ENCODE measurements around the gene WDR86. TPM values are rescaled to one million over a fixed set of nuclear protein-coding genes. Genes with fewer than 3 reads are reported as not detected.
A peak's percentile ranks its signal among the peaks of the same experiment; 100 is the strongest.

The WDR86 gene
- total and polyA plus RNA-seq, 7 experiments from 2014 or later: 0.24 to 9.7 (median 2.3) TPM; not detected in 3

GRCh38 chr7:151399906-151400305 is 9.9 kb downstream of the WDR86 start:
- Histone ChIP-seq H3K4me3 (ENCODE audit: low read length) (no peak overlapping the region), H3K36me3 (ENCODE audit: control insufficient read depth in 2 of 3, insufficient read depth in 3 of 3, low read length in 3 of 3) (no peaks in the 10 kb centered on the region), H3K9me3 (ENCODE audit: control insufficient read depth in 2 of 3, low read length in 3 of 3) (peaks cover 0 to 8% (median 0%) of the 10 kb centered on the region in 3 experiments), H3K4me1 (ENCODE audit: control insufficient read depth in 2 of 2, insufficient read depth in 2 of 2, low read length in 2 of 2) (no peaks in the 10 kb centered on the region), H3K27me3 (ENCODE audit: control insufficient read depth in 2 of 2, insufficient read depth in 2 of 2, low read length in 2 of 2) (no peaks in the 10 kb centered on the region), H3K27ac (ENCODE audit: low read depth, low read length) (no peak overlapping the region)
- ATAC-seq (no peak), DNase-seq (no peak)
- CTCF ChIA-PET: no interaction called here
- Mint-ChIP-seq H3K4me1 (peaks cover 0 to 11% (median 4%) of the 10 kb centered on the region in 7 donors), H3K27ac (no peak overlapping the region), H3K36me3 (no peaks in the 10 kb centered on the region), H3K9me3 (peaks cover 0 to 6% (median 0%) of the 10 kb centered on the region in 11 donors), H3K27me3 (no peaks in the 10 kb centered on the region), H3K4me3 (no peak overlapping the region)
- POLR2A ChIA-PET: no interaction called here
- intact Hi-C loops (cut with micrococcal nuclease): no loop called here

GRCh38 chr7:151399305-151399601 is 10.6 kb downstream of the WDR86 start:
- H3K27me3 Mint-ChIP-seq: no peaks in the 10 kb centered on the region
- no peaks in the 10 kb centered on the region for H3K36me3 Mint-ChIP-seq
- intact Hi-C loops (cut with micrococcal nuclease): no loop called here
- H3K4me3 Mint-ChIP-seq: peak overlapping the region in 1 of 10 donors; percentile 25
- Histone ChIP-seq H3K4me1 (ENCODE audit: control insufficient read depth in 2 of 2, insufficient read depth in 2 of 2, low read length in 2 of 2) (no peaks in the 10 kb centered on the region), H3K4me3 (ENCODE audit: low read length) (no peak overlapping the region), H3K36me3 (ENCODE audit: control insufficient read depth in 2 of 3, insufficient read depth in 3 of 3, low read length in 3 of 3) (no peaks in the 10 kb centered on the region), H3K9me3 (ENCODE audit: control insufficient read depth in 2 of 3, low read length in 3 of 3) (peaks cover 0 to 8% (median 0%) of the 10 kb centered on the region in 3 experiments), H3K27ac (ENCODE audit: low read depth, low read length) (no peak overlapping the region), H3K27me3 (ENCODE audit: control insufficient read depth in 2 of 2, insufficient read depth in 2 of 2, low read length in 2 of 2) (no peaks in the 10 kb centered on the region)
- ChIA-PET CTCF (no interaction called here), POLR2A (no interaction called here)
- peak overlapping the region in 1 of 9 donors; percentile 4 for H3K27ac Mint-ChIP-seq
- no peak for ATAC-seq
- H3K4me1 Mint-ChIP-seq: peaks cover 0 to 11% (median 4%) of the 10 kb centered on the region in 7 donors
- DNase-seq: no peak
- peaks cover 0 to 6% (median 0%) of the 10 kb centered on the region in 11 donors for H3K9me3 Mint-ChIP-seq

- H3K4me1 Mint-ChIP-seq: peaks cover 0 to 11% (median 4%) of the 10 kb centered on the region in 7 donors
- no peaks in the 10 kb centered on the region for H3K36me3 ChIP-seq (ENCODE audit: control insufficient read depth in 2 of 3, insufficient read depth in 3 of 3, low read length in 3 of 3)
- peaks cover 0 to 6% (median 0%) of the 10 kb centered on the region in 11 donors for H3K9me3 Mint-ChIP-seq
- no peaks in the 10 kb centered on the region for H3K27me3 Mint-ChIP-seq
- H3K27ac Mint-ChIP-seq: peak overlapping the region in 5 of 9 donors; percentile 4 to 80 (median 42)
- ChIA-PET POLR2A (no interaction called here), CTCF (no interaction called here)
- no peak for DNase-seq
- ATAC-seq: no peak
- peaks cover 0 to 8% (median 0%) of the 10 kb centered on the region in 3 experiments for H3K9me3 ChIP-seq (ENCODE audit: control insufficient read depth in 2 of 3, low read length in 3 of 3)
- H3K27me3 ChIP-seq (ENCODE audit: control insufficient read depth in 2 of 2, insufficient read depth in 2 of 2, low read length in 2 of 2): no peaks in the 10 kb centered on the region
- H3K27ac ChIP-seq (ENCODE audit: low read depth, low read length): no peak overlapping the region
- intact Hi-C loops (cut with micrococcal nuclease): no loop called here
- H3K4me3 Mint-ChIP-seq: no peak overlapping the region
- no peak overlapping the region for H3K4me3 ChIP-seq (ENCODE audit: low read length)
- H3K36me3 Mint-ChIP-seq: no peaks in the 10 kb centered on the region
- H3K4me1 ChIP-seq (ENCODE audit: control insufficient read depth in 2 of 2, insufficient read depth in 2 of 2, low read length in 2 of 2): no peaks in the 10 kb centered on the region
Observed at GRCh38 chr7:151398446-151399304, 11.2 kb downstream of the WDR86 start.

GRCh38 chr7:151397026-151397425 is 12.8 kb downstream of the WDR86 start:
- Histone ChIP-seq H3K9me3 (ENCODE audit: control insufficient read depth in 2 of 3, low read length in 3 of 3) (peaks cover 0 to 8% (median 0%) of the 10 kb centered on the region in 3 experiments), H3K27me3 (ENCODE audit: control insufficient read depth in 2 of 2, insufficient read depth in 2 of 2, low read length in 2 of 2) (no peaks in the 10 kb centered on the region), H3K36me3 (ENCODE audit: control insufficient read depth in 2 of 3, insufficient read depth in 3 of 3, low read length in 3 of 3) (no peaks in the 10 kb centered on the region), H3K4me1 (ENCODE audit: control insufficient read depth in 2 of 2, insufficient read depth in 2 of 2, low read length in 2 of 2) (no peaks in the 10 kb centered on the region), H3K27ac (ENCODE audit: low read depth, low read length) (peak overlapping the region; percentile 43), H3K4me3 (ENCODE audit: low read length) (no peak overlapping the region)
- no peak for DNase-seq
- Mint-ChIP-seq H3K4me1 (peaks cover 0 to 11% (median 4%) of the 10 kb centered on the region in 7 donors), H3K36me3 (no peaks in the 10 kb centered on the region), H3K27me3 (no peaks in the 10 kb centered on the region), H3K4me3 (no peak overlapping the region), H3K9me3 (peaks cover 0 to 6% (median 0%) of the 10 kb centered on the region in 11 donors), H3K27ac (peak overlapping the region in 7 of 9 donors; percentile 8 to 62 (median 28))
- ChIA-PET POLR2A (interaction anchor here (0.6 kb wide), 1 partner anchor 1061 kb away, joined by 3 read pairs; no protein-coding TSS in a partner anchor), CTCF (interaction anchor here (0.6 kb wide), 1 partner anchor 55 kb away, joined by 3 read pairs; no protein-coding TSS in a partner anchor)
- intact Hi-C loops (cut with micrococcal nuclease): no loop called here
- ATAC-seq: no peak

- peaks cover 0 to 6% (median 0%) of the 10 kb centered on the region in 11 donors for H3K9me3 Mint-ChIP-seq
- ATAC-seq (no peak), DNase-seq (no peak)
- H3K27ac ChIP-seq (ENCODE audit: low read depth, low read length): no peak overlapping the region
- H3K27me3 Mint-ChIP-seq: no peaks in the 10 kb centered on the region
- H3K36me3 Mint-ChIP-seq: no peaks in the 10 kb centered on the region
- no peak overlapping the region for H3K4me3 ChIP-seq (ENCODE audit: low read length)
- peaks cover 0 to 11% (median 4%) of the 10 kb centered on the region in 7 donors for H3K4me1 Mint-ChIP-seq
- H3K36me3 ChIP-seq (ENCODE audit: control insufficient read depth in 2 of 3, insufficient read depth in 3 of 3, low read length in 3 of 3): no peaks in the 10 kb centered on the region
- H3K9me3 ChIP-seq (ENCODE audit: control insufficient read depth in 2 of 3, low read length in 3 of 3): peaks cover 0 to 8% (median 0%) of the 10 kb centered on the region in 3 experiments
- ChIA-PET CTCF (interaction anchor here (0.6 kb wide), 1 partner anchor 55 kb away, joined by 3 read pairs; no protein-coding TSS in a partner anchor), POLR2A (interaction anchor here (0.6 to 1.5 kb wide), 2 partner anchors 44 to 1060 kb away, joined by 3 to 5 read pairs; partner anchors contain the start of gene CRYGN)
- peak overlapping the region in 2 of 9 donors; percentile 8 to 50 for H3K27ac Mint-ChIP-seq
- no peaks in the 10 kb centered on the region for H3K4me1 ChIP-seq (ENCODE audit: control insufficient read depth in 2 of 2, insufficient read depth in 2 of 2, low read length in 2 of 2)
- H3K4me3 Mint-ChIP-seq: no peak overlapping the region
- intact Hi-C loops (cut with micrococcal nuclease): no loop called here
- no peaks in the 10 kb centered on the region for H3K27me3 ChIP-seq (ENCODE audit: control insufficient read depth in 2 of 2, insufficient read depth in 2 of 2, low read length in 2 of 2)
Observed at GRCh38 chr7:151396328-151396970, 13.4 kb downstream of the WDR86 start.

GRCh38 chr7:151395036-151395367 is 14.8 kb downstream of the WDR86 start:
- Histone ChIP-seq H3K27me3 (ENCODE audit: control insufficient read depth in 2 of 2, insufficient read depth in 2 of 2, low read length in 2 of 2) (no peaks in the 10 kb centered on the region), H3K4me3 (ENCODE audit: low read length) (no peak overlapping the region), H3K9me3 (ENCODE audit: control insufficient read depth in 2 of 3, low read length in 3 of 3) (peaks cover 0 to 8% (median 0%) of the 10 kb centered on the region in 3 experiments), H3K4me1 (ENCODE audit: control insufficient read depth in 2 of 2, insufficient read depth in 2 of 2, low read length in 2 of 2) (no peaks in the 10 kb centered on the region), H3K36me3 (ENCODE audit: control insufficient read depth in 2 of 3, insufficient read depth in 3 of 3, low read length in 3 of 3) (no peaks in the 10 kb centered on the region), H3K27ac (ENCODE audit: low read depth, low read length) (no peak overlapping the region)
- Mint-ChIP-seq H3K27ac (peak overlapping the region in 2 of 9 donors; percentile 18 to 21), H3K27me3 (peaks cover 0 to 6% (median under 1%) of the 10 kb centered on the region in 5 donors), H3K9me3 (peaks cover 0 to 6% (median 0%) of the 10 kb centered on the region in 11 donors), H3K4me3 (no peak overlapping the region), H3K36me3 (no peaks in the 10 kb centered on the region), H3K4me1 (peaks cover 0 to 16% (median 9%) of the 10 kb centered on the region in 7 donors)
- CTCF ChIA-PET: no interaction called here
- intact Hi-C loops (cut with micrococcal nuclease): no loop called here
- POLR2A ChIA-PET: interaction anchor here (1.5 kb wide), 1 partner anchor 45 kb away, joined by 5 read pairs; the partner anchor contains the start of gene CRYGN
- ATAC-seq (no peak), DNase-seq (no peak)

All from naive thymus-derived CD4-positive, alpha-beta T cell (primary cell).